Osteocyte (in vitro differentiated cells): Measurements from ENCODE around the gene LETM1. TPM values are rescaled to one million over a fixed set of nuclear protein-coding genes. Genes with fewer than 3 reads are reported as not detected.

Experiments used
- DNase-seq: peaks from one replicate; pipeline ENCODE4 v3.0.0; 2021; ENCODE audit warnings: mixed read lengths; ENCODE audit not compliant: unreplicated experiment; ENCODE audit errors: extremely low spot score
- H3K27ac Mint-ChIP-seq: one replicate; pipeline ENCODE4 v1.8.0; 2021; ENCODE audit warnings: mild to moderate bottlenecking, mixed read lengths; ENCODE audit not compliant: unreplicated experiment
- H3K27me3 Mint-ChIP-seq: one replicate; pipeline ENCODE4 v1.8.0; 2021; ENCODE audit warnings: mixed read lengths; ENCODE audit not compliant: unreplicated experiment
- H3K36me3 Mint-ChIP-seq: one replicate; pipeline ENCODE4 v1.8.0; 2021; ENCODE audit warnings: mixed read lengths; ENCODE audit not compliant: unreplicated experiment
- H3K4me1 Mint-ChIP-seq: one replicate; pipeline ENCODE4 v1.8.0; 2021; ENCODE audit warnings: mixed read lengths; ENCODE audit not compliant: unreplicated experiment
- H3K4me3 Mint-ChIP-seq: one replicate; pipeline ENCODE4 v1.8.0; 2021; ENCODE audit warnings: mild to moderate bottlenecking, moderate library complexity, mixed read lengths; ENCODE audit not compliant: unreplicated experiment
- H3K9me3 Mint-ChIP-seq: one replicate; pipeline ENCODE4 v1.8.0; 2021; ENCODE audit warnings: mixed read lengths; ENCODE audit not compliant: unreplicated experiment
- CTCF ChIP-seq: fragments of 200-600 bp; sonication (generic); IDR thresholded peaks from 2 replicates; pipeline ENCODE4 v1.5.0; 2021; ENCODE audit warnings: antibody characterized with exemption, mild to moderate bottlenecking, moderate library complexity
- total RNA-seq: library from RNA; stranded (reverse); gene quantifications from 2 replicates; pipeline ENCODE4 v1.2.1, GENCODE V29; 2021

LETM1 gene
- total RNA-seq, 1 donor from 2014 or later, result 48.2 TPM

- Mint-ChIP-seq H3K4me1 (peaks cover 33% of the 10 kb centered on the region), H3K27me3 (no peaks in the 10 kb centered on the region), H3K36me3 (no peaks in the 10 kb centered on the region), H3K27ac (peak overlapping the region; percentile 41), H3K4me3 (no peak overlapping the region), H3K9me3 (no peaks in the 10 kb centered on the region)
- DNase-seq, result no peak
- no peak for TF ChIP-seq CTCF
Observed at GRCh38 chr4:1777822-1778641, 77.9 kb downstream of the LETM1 start.

- Mint-ChIP-seq H3K27me3 (no peaks in the 10 kb centered on the region), H3K27ac (no peak overlapping the region), H3K36me3 (no peaks in the 10 kb centered on the region), H3K4me3 (no peak overlapping the region), H3K4me1 (peaks cover 33% of the 10 kb centered on the region), H3K9me3 (no peaks in the 10 kb centered on the region)
- no peak for DNase-seq
- no peak for TF ChIP-seq CTCF
Observed at GRCh38 chr4:1776521-1777161, 79.3 kb downstream of the LETM1 start.

GRCh38 chr4:1775731-1776500 is 80.0 kb downstream of the LETM1 start:
- H3K27me3 Mint-ChIP-seq, result no peaks in the 10 kb centered on the region
- peak overlapping the region; percentile 14 for H3K27ac Mint-ChIP-seq
- no peaks in the 10 kb centered on the region for H3K9me3 Mint-ChIP-seq
- no peak overlapping the region for H3K4me3 Mint-ChIP-seq
- no peak for TF ChIP-seq CTCF
- no peaks in the 10 kb centered on the region for H3K36me3 Mint-ChIP-seq
- DNase-seq, result no peak
- H3K4me1 Mint-ChIP-seq, result peaks cover 33% of the 10 kb centered on the region

- no peak for DNase-seq
- Mint-ChIP-seq H3K4me3 (no peak overlapping the region), H3K4me1 (peaks cover 29% of the 10 kb centered on the region), H3K27me3 (no peaks in the 10 kb centered on the region), H3K9me3 (no peaks in the 10 kb centered on the region), H3K27ac (no peak overlapping the region), H3K36me3 (no peaks in the 10 kb centered on the region)
- TF ChIP-seq CTCF, result no peak
Observed at GRCh38 chr4:1773754-1774153, 82.2 kb downstream of the LETM1 start.
